ENCODE results near the gene IRF7. TPM values are rescaled to one million over a fixed set of nuclear protein-coding genes. Genes with fewer than 3 reads are reported as not detected.
"Not testable (repeated sequence)": the region's sequence is repeated elsewhere in the genome, so short reads cannot be mapped to it uniquely, and the experiment has no call there.

The IRF7 gene
- total RNA-seq, 1 donor from 2014 or later, result 56.2 TPM

DNA sequence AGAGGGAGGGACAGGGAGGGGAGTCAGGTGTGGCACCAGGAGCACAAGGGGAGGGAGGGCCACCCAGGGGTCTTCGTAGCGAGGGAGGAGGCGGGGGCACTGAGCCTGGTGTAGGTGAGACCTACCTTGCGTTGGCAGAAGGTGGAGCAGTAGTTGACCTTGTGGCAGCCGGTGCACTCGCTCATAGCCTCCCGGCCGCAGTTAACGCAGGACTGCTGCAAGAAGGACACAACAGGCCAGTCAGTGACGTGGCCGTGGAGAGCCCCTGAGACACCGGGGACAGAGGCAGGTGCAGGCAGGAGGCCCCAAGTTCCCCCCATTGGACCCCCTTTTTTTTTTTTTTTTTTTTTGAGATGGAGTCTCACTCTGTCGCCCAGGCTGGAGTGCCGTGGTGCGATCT lies 38.1 kb upstream of the IRF7 start:
- intact Hi-C loops (cut with DNase I), result no loop called here
- H3K27me3 ChIP-seq, result no peaks in the 10 kb centered on the region
- H3K4me1 ChIP-seq, result peaks cover 3% of the 10 kb centered on the region
- no peaks in the 10 kb centered on the region for H3K9me3 ChIP-seq
- TF ChIP-seq, protein P1, sequence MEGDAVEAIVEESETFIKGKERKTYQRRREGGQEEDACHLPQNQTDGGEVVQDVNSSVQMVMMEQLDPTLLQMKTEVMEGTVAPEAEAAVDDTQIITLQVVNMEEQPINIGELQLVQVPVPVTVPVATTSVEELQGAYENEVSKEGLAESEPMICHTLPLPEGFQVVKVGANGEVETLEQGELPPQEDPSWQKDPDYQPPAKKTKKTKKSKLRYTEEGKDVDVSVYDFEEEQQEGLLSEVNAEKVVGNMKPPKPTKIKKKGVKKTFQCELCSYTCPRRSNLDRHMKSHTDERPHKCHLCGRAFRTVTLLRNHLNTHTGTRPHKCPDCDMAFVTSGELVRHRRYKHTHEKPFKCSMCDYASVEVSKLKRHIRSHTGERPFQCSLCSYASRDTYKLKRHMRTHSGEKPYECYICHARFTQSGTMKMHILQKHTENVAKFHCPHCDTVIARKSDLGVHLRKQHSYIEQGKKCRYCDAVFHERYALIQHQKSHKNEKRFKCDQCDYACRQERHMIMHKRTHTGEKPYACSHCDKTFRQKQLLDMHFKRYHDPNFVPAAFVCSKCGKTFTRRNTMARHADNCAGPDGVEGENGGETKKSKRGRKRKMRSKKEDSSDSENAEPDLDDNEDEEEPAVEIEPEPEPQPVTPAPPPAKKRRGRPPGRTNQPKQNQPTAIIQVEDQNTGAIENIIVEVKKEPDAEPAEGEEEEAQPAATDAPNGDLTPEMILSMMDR (IDR thresholded peaks at IDR 0.05), result no peak
- ATAC-seq (no peak), DNase-seq (no peak)
- no peak overlapping the region for H3K27ac ChIP-seq
- no peak overlapping the region for H3K4me3 ChIP-seq
- H3K36me3 ChIP-seq, result peaks cover 33% of the 10 kb centered on the region

DNA sequence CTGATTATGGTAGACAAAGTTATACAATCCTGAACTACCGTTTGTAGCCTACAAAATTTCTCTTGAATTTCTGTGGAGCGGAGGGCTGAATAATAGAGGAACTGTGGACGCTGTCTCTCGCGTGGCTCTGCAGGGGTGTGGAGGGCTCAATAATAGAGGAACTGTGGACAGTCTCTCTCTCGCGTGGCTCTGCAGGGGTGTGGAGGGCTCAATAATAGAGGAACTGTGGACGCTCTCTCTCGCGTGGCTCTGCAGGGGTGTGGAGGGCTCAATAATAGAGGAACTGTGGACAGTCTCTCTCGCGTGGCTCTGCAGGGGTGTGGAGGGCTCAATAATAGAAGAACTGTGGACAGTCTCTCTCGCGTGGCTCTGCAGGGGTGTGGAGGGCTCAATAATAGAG lies 37.4 kb upstream of the IRF7 start:
- peaks cover 26% of the 10 kb centered on the region for H3K36me3 ChIP-seq
- H3K27ac ChIP-seq; H3K27me3 ChIP-seq; DNase-seq; H3K9me3 ChIP-seq; intact Hi-C loops (cut with DNase I); H3K4me3 ChIP-seq; ATAC-seq; H3K4me1 ChIP-seq: not testable (repeated sequence)

GRCh38 chr11:650482-650881 lies 34.7 kb upstream of the IRF7 start:
- H3K27me3 ChIP-seq, result no peaks in the 10 kb centered on the region
- ATAC-seq (no peak), DNase-seq (no peak)
- H3K4me3 ChIP-seq, result no peak overlapping the region
- no peak overlapping the region for H3K27ac ChIP-seq
- TF ChIP-seq, protein P1 (IDR thresholded peaks at IDR 0.05), result no peak
- peaks cover 3% of the 10 kb centered on the region for H3K4me1 ChIP-seq
- no peaks in the 10 kb centered on the region for H3K9me3 ChIP-seq
- peaks cover 15% of the 10 kb centered on the region for H3K36me3 ChIP-seq
- intact Hi-C loops (cut with DNase I), result no loop called here

DNA sequence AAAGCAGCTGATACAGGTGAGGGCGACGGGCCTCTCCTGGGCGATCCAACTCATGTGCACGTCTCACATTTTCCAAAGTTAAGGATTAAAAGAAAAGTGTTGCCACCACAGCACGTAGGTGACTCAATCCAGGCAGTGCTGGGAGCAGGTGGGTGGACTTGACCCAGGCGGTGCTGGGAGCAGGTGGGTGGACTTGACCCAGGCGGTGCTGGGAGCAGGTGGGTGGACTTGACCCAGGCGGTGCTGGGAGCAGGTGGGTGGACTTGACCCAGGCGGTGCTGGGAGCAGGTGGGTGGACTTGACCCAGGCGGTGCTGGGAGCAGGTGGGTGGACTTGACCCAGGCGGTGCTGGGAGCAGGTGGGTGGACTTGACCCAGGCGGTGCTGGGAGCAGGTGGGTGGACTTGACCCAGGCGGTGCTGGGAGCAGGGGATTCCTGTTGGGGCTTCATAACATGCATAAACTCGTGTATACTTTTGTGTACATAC lies 32.0 kb upstream of the IRF7 start:
- ATAC-seq; DNase-seq; intact Hi-C loops (cut with DNase I): not testable (repeated sequence)

GRCh38 chr11:646214-646613 lies 30.5 kb upstream of the IRF7 start:
- TF ChIP-seq, protein P1 (IDR thresholded peaks at IDR 0.05), result no peak
- Histone ChIP-seq H3K4me1 (no peaks in the 10 kb centered on the region), H3K27me3 (no peaks in the 10 kb centered on the region), H3K4me3 (no peak overlapping the region), H3K27ac (no peak overlapping the region), H3K36me3 (peaks cover 19% of the 10 kb centered on the region), H3K9me3 (no peaks in the 10 kb centered on the region)
- DNase-seq (no peak), ATAC-seq (no peak)
- intact Hi-C loops (cut with DNase I), result no loop called here

More for the DNA sequence above, 32.0 kb upstream of the IRF7 start:
- peaks cover 28% of the 10 kb centered on the region for H3K36me3 ChIP-seq
- H3K4me1 ChIP-seq, H3K27ac ChIP-seq, H3K9me3 ChIP-seq, H3K4me3 ChIP-seq, H3K27me3 ChIP-seq: not testable (repeated sequence)

GRCh38 chr11:645536-645935 lies 29.8 kb upstream of the IRF7 start:
- Histone ChIP-seq H3K4me1 (no peaks in the 10 kb centered on the region), H3K27ac (no peak overlapping the region), H3K27me3 (no peaks in the 10 kb centered on the region), H3K36me3 (peaks cover 13% of the 10 kb centered on the region), H3K9me3 (no peaks in the 10 kb centered on the region), H3K4me3 (no peak overlapping the region)
- intact Hi-C loops (cut with DNase I), result no loop called here
- DNase-seq, result no peak
- TF ChIP-seq, protein P1 (IDR thresholded peaks at IDR 0.05), result no peak
- ATAC-seq, result no peak
